AG04450 (cell line): ENCODE results near the gene TTN. TPM values are rescaled to one million over a fixed set of nuclear protein-coding genes. Genes with fewer than 3 reads are reported as not detected.

Experiments used
- CTCF ChIA-PET: fragments of 300-600, 350-600 bp; formaldehyde crosslinking; extraction: SDS; loops from one replicate; lab custom pipeline; 2022; ENCODE audit warnings: antibody characterized with exemption, inconsistent platforms; lab: Charles Lee
- POLR2A ChIA-PET: fragments of 350-600 bp; formaldehyde crosslinking; extraction: SDS; loops from one replicate; lab custom pipeline; 2021; ENCODE audit warnings: antibody characterized with exemption, inconsistent platforms; lab: Yijun Ruan, JAX
- DNase-seq: peaks from one replicate; pipeline ENCODE4 v3.0.0-alpha.2; 2011; ENCODE audit warnings: low read depth, low spot score
- H3K27ac ChIP-seq: one replicate; pipeline ENCODE4 v1.5.1; 2012; ENCODE audit warnings: low read depth, low read length, control low read depth
- H3K27me3 ChIP-seq: one replicate; pipeline ENCODE4 v1.6.0; 2012; ENCODE audit warnings: low read length; ENCODE audit not compliant: control insufficient read depth, insufficient read depth
- H3K4me3 ChIP-seq: 2 replicates; pipeline ENCODE4 v1.5.1; 2011; ENCODE audit warnings: mild to moderate bottlenecking, low read depth, low read length, control low read depth
- H3K9me3 ChIP-seq: 2 replicates; pipeline ENCODE4 v1.5.1; 2012; ENCODE audit warnings: low read length; ENCODE audit not compliant: control insufficient read depth, insufficient read depth
- polyA plus RNA-seq: library from polyadenylated mRNA; depleted of rRNA; stranded (reverse); fragments of >200 nt; gene quantifications from 2 replicates; pipeline ENCODE4 v1.2.3, GENCODE V29; 2011
- TF ChIP-seq, protein P1 (sequence below): IDR thresholded peaks from 2 replicates; pipeline ENCODE4 v1.5.1; 2011; ENCODE audit warnings: low read depth, low read length, control low read depth, inconsistent platforms

Gene TTN
- polyA plus RNA-seq, 1 experiment: 0.06 TPM

DNA sequence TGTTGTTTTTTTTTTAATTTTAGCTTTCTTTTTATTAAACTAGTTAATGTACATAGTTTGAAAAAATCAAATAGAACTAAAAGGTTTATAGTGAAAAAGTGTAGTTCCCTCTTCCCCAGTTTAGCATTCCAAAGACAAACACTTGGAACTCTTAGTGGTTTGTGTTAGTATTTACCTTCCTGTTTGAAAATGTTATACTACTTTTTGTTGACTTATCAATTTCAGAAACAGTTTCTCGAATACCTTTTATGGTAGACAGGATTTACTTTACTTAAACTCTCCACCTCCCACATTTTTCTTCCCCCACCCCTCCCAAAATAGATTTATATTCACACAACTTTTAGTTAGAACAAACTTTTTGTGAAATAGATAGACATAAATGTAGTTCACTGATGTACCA lies 300.3 kb downstream of the TTN start:
- TF ChIP-seq, protein P1, sequence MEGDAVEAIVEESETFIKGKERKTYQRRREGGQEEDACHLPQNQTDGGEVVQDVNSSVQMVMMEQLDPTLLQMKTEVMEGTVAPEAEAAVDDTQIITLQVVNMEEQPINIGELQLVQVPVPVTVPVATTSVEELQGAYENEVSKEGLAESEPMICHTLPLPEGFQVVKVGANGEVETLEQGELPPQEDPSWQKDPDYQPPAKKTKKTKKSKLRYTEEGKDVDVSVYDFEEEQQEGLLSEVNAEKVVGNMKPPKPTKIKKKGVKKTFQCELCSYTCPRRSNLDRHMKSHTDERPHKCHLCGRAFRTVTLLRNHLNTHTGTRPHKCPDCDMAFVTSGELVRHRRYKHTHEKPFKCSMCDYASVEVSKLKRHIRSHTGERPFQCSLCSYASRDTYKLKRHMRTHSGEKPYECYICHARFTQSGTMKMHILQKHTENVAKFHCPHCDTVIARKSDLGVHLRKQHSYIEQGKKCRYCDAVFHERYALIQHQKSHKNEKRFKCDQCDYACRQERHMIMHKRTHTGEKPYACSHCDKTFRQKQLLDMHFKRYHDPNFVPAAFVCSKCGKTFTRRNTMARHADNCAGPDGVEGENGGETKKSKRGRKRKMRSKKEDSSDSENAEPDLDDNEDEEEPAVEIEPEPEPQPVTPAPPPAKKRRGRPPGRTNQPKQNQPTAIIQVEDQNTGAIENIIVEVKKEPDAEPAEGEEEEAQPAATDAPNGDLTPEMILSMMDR: no peak
- no peak for DNase-seq
- ChIA-PET CTCF (interaction anchor here (1.3 kb wide), 1 partner anchor 15 kb away, joined by 5 read pairs; no protein-coding TSS in a partner anchor), POLR2A (no interaction called here)
- Histone ChIP-seq H3K9me3 (no peaks in the 10 kb centered on the region), H3K4me3 (no peak overlapping the region), H3K27ac (no peak overlapping the region), H3K27me3 (no peaks in the 10 kb centered on the region)

DNA sequence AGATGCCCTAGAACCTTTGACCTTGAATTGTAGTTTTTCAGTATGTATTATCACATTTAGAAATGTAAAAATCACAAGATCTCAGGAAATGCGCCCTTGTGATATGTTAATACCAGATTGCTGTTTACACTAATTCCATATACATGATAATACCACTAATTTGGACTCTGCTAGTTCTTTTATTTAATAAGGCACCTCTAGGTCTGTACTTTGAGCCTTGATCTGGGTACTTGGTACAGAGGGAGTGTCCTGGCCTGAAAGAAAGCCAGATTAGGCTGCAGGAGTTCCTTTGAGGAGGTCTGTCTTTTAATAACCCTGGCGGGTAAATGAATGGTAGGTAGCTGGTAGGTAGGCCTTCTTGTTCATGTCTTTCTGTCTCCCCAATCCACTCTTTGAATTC lies 300.7 kb downstream of the TTN start:
- Histone ChIP-seq H3K4me3 (no peak overlapping the region), H3K27ac (no peak overlapping the region), H3K27me3 (no peaks in the 10 kb centered on the region), H3K9me3 (no peaks in the 10 kb centered on the region)
- POLR2A ChIA-PET: no interaction called here
- CTCF ChIA-PET: no interaction called here
- TF ChIP-seq, protein P1: no peak
- no peak for DNase-seq

DNA sequence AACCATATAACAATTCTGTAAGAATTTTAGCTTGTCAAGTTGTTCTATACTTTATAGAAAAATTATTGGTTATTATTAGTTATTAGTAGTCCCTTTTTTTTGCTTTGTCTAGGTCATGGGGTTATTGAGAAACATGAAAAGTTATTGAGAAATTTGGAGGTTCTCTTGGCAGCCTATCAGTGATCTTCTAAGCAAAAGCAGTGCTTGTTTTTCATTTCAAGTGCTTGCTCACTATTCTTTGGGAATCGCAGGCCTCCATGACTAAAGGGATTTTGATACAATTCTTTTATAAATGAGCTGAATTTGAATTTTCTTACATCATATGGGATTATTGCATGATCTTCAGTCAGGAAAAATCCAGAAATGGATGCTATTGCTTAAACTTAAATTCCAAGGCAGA lies 301.1 kb downstream of the TTN start:
- Histone ChIP-seq H3K27me3 (no peaks in the 10 kb centered on the region), H3K9me3 (no peaks in the 10 kb centered on the region), H3K4me3 (no peak overlapping the region), H3K27ac (no peak overlapping the region)
- TF ChIP-seq, protein P1: no peak
- ChIA-PET POLR2A (no interaction called here), CTCF (no interaction called here)
- no peak for DNase-seq

DNA sequence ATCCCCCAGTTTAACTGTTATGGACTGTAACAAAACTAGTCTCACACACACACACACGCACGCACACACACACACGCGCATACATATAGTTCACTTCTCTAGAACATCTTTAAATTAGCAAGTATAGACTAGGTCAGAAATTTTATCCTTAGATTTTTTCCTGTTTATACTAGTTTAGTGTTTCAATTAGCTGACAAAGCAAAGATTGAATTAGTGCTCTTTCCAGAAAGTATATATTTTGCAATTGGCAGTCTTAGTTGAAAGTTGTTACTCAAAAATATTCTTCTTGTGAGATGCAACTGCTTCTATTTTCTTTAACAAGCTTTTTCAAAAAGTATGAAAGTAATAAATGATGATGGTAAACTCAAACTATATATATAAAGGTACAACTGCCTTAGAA lies 304.5 kb downstream of the TTN start:
- CTCF ChIA-PET: no interaction called here

DNA sequence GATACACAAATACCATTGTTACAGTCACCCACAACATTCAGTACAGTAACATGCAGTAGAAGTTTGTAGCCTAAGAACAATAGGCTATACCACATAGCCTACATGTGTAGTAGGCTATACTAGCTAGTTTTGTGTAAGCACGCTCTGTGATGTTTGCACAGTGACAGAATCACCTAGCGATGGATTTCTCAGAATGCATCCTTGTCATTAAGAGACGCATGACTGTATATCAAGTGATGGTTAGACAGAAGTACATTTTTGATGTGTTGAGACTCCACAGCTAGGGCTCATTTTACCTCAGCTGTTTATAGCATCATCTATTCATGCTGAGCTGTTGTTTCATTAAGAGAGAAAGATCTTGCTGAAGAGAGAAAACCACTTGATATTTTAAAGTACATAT lies 307.6 kb downstream of the TTN start:
- TF ChIP-seq, protein P1: no peak
- ChIA-PET POLR2A (no interaction called here), CTCF (no interaction called here)
- H3K9me3 ChIP-seq: no peaks in the 10 kb centered on the region
- no peak for DNase-seq
- no peaks in the 10 kb centered on the region for H3K27me3 ChIP-seq
- no peak overlapping the region for H3K27ac ChIP-seq
- H3K4me3 ChIP-seq: no peak overlapping the region

More for the DNA sequence above, 304.5 kb downstream of the TTN start:
- Histone ChIP-seq H3K9me3 (no peaks in the 10 kb centered on the region), H3K27me3 (no peaks in the 10 kb centered on the region), H3K4me3 (no peak overlapping the region), H3K27ac (no peak overlapping the region)
- TF ChIP-seq, protein P1: no peak
- no peak for DNase-seq
- POLR2A ChIA-PET: no interaction called here
